ENCODE measurements around the gene KIF12. TPM values are rescaled to one million over a fixed set of nuclear protein-coding genes. Genes with fewer than 3 reads are reported as not detected.

The KIF12 gene
- total RNA-seq, 1 donor = not detected

- TF ChIP-seq, protein P1, sequence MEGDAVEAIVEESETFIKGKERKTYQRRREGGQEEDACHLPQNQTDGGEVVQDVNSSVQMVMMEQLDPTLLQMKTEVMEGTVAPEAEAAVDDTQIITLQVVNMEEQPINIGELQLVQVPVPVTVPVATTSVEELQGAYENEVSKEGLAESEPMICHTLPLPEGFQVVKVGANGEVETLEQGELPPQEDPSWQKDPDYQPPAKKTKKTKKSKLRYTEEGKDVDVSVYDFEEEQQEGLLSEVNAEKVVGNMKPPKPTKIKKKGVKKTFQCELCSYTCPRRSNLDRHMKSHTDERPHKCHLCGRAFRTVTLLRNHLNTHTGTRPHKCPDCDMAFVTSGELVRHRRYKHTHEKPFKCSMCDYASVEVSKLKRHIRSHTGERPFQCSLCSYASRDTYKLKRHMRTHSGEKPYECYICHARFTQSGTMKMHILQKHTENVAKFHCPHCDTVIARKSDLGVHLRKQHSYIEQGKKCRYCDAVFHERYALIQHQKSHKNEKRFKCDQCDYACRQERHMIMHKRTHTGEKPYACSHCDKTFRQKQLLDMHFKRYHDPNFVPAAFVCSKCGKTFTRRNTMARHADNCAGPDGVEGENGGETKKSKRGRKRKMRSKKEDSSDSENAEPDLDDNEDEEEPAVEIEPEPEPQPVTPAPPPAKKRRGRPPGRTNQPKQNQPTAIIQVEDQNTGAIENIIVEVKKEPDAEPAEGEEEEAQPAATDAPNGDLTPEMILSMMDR (IDR thresholded peaks at IDR 0.05; ENCODE audit: insufficient read depth, low read depth, low read length) = no peak
- no peak overlapping the region for H3K4me3 ChIP-seq (ENCODE audit: low read depth, low read length)
- no peak for DNase-seq (ENCODE audit: low read depth)
These were observed 24.2 kb upstream of the KIF12 start for GRCh38 chr9:114123031-114123977.

GRCh38 chr9:114122136-114123027 lies 23.3 kb upstream of the KIF12 start:
- no peak overlapping the region for H3K4me3 ChIP-seq (ENCODE audit: low read depth, low read length)
- no peak for DNase-seq (ENCODE audit: low read depth)
- TF ChIP-seq, protein P1 (IDR thresholded peaks at IDR 0.05; ENCODE audit: insufficient read depth, low read depth, low read length) = no peak

DNA sequence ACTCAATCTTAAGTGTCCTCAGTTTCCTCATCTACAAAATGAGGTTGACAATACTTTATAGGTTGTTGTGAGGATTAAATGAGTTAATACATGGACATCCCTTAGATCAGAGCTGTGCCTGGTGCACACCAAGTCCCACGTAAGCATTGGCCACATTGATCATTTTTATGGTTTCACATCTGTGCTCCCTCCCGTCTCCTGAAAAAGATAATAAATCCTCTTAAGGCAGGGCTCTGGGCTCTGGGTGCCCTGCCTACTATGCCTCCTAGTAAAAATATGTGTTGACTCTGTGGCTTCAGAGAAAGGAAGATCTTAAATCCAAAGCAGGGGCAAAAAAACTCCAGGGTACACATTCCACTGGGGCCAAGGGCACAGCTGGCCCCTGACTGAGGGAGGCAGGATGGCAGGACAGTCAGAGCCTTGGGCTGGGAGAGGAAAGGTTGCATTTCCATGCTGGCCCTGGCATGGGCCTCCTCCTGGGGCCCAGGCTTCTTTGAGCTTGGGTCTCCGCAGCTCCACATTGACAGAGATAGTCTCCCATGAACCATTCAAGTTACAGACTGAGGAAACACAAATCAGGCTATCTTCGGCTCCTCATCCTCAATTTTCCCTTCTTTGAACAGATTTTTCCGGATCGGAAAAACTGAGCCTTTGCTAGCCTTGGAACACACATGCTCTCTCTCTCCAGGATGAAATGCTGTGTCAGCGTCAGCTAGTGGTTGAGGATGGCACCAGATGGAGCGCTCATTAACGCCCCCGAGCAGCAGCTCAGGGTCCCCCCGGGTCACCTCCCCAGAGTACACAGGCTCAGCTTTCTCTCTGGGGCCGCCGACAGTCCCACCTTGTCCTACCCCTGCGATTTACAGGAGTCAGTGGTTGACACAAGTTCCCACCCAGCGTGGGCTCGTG lies 22.4 kb upstream of the KIF12 start:
- DNase-seq (ENCODE audit: low read depth) = peak; percentile 7
- H3K4me3 ChIP-seq (ENCODE audit: low read depth, low read length) = no peak overlapping the region
- TF ChIP-seq, protein P1 (IDR thresholded peaks at IDR 0.05; ENCODE audit: insufficient read depth, low read depth, low read length) = no peak

- H3K4me3 ChIP-seq (ENCODE audit: low read depth, low read length) = no peak overlapping the region
- no peak for DNase-seq (ENCODE audit: low read depth)
- TF ChIP-seq, protein P1 (IDR thresholded peaks at IDR 0.05; ENCODE audit: insufficient read depth, low read depth, low read length) = no peak
These were observed 21.3 kb upstream of the KIF12 start for GRCh38 chr9:114120192-114121014.

DNA sequence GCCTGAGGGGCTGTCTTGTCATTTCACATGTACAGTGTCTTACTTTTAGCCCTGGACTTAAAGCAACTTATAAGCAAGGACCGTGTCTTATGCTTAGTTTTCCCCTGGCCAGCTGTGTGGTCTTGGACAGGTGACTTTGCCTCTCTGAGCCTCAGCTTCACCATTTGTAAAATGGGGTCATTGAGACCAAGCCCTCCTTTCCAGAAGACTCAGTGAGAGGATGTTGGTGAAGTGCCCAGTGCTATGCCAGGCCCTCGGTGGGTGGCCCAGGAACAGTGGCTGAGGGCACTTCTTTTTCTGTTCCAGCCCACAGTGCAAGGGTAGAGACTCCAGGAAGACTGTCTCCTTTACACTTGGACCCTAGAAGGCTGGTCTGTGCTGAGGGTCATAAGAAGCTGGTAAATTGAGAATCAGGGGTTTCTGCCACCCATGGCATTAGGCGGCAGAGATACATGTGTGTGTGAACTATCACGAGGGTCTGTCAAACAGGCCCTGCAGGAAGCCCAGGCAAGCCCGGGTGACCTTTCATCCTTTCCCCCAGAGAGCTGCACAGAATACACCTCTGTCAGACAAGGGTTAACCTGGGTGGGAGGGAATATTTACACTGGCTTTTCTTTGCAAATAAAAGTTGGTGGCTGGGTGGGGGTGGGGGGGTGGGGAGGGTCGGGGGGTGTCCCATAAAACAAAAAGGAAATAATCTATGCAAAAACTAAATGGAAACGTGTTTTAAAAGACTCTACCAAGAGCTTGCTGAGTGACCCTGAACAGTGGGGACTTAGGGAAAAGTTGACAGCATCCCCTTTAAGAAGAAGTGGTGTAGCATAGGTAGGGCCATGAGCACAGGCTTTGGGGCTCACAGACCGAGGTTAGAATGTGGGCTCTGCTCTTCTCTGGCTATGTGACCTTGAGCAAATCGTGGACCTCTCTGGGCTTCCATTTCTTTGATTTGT lies 20.4 kb upstream of the KIF12 start:
- no peak overlapping the region for H3K4me3 ChIP-seq (ENCODE audit: low read depth, low read length)
- no peak for DNase-seq (ENCODE audit: low read depth)
- TF ChIP-seq, protein P1 (IDR thresholded peaks at IDR 0.05; ENCODE audit: insufficient read depth, low read depth, low read length) = no peak
